Measurements from ENCODE around the gene SNX25.
"Not testable (repeated sequence)": the region's sequence is repeated elsewhere in the genome, so short reads cannot be mapped to it uniquely, and the experiment has no call there.

Gene SNX25

GRCh38 chr4:185205073-185205472 is 4.3 kb upstream of the SNX25 start:
- DNase-seq: not testable (repeated sequence)

- no peak for DNase-seq
These were observed 3.6 kb upstream of the SNX25 start for GRCh38 chr4:185205697-185206342.

GRCh38 chr4:185207466-185207865 is 1.9 kb upstream of the SNX25 start:
- DNase-seq: no peak

GRCh38 chr4:185209852-185210101 is 379 bp downstream of the SNX25 start:
- DNase-seq: not testable (repeated sequence)

- no peak for DNase-seq
These were observed 944 bp downstream of the SNX25 start for GRCh38 chr4:185210102-185210981.

- no peak for DNase-seq
These were observed 1.6 kb downstream of the SNX25 start for GRCh38 chr4:185211035-185211434.

GRCh38 chr4:185211641-185212040 is 2.2 kb downstream of the SNX25 start:
- no peak for DNase-seq

GRCh38 chr4:185212581-185212980 is 3.2 kb downstream of the SNX25 start:
- DNase-seq: no peak

- no peak for DNase-seq
These were observed 4.5 kb downstream of the SNX25 start for GRCh38 chr4:185213877-185214276.

- DNase-seq: no peak
These were observed 5.9 kb downstream of the SNX25 start for GRCh38 chr4:185215261-185215660.

- DNase-seq: no peak
These were observed 8.1 kb downstream of the SNX25 start for GRCh38 chr4:185217408-185217975.

GRCh38 chr4:185218312-185218711 is 8.9 kb downstream of the SNX25 start:
- no peak for DNase-seq

GRCh38 chr4:185219551-185220344 is 10.3 kb downstream of the SNX25 start:
- no peak for DNase-seq

GRCh38 chr4:185221491-185221890 is 12.1 kb downstream of the SNX25 start:
- no peak for DNase-seq

GRCh38 chr4:185221912-185222311 is 12.5 kb downstream of the SNX25 start:
- no peak for DNase-seq

GRCh38 chr4:185222598-185222997 is 13.2 kb downstream of the SNX25 start:
- DNase-seq: no peak

- no peak for DNase-seq
These were observed 15.2 kb downstream of the SNX25 start for GRCh38 chr4:185224597-185224996.

- no peak for DNase-seq
These were observed 16.5 kb downstream of the SNX25 start for GRCh38 chr4:185225940-185226339.

GRCh38 chr4:185227131-185227551 is 17.7 kb downstream of the SNX25 start:
- DNase-seq: no peak

GRCh38 chr4:185227713-185228278 is 18.4 kb downstream of the SNX25 start:
- no peak for DNase-seq

GRCh38 chr4:185229021-185229818 is 19.8 kb downstream of the SNX25 start:
- no peak for DNase-seq

GRCh38 chr4:185232370-185232769 is 23.0 kb downstream of the SNX25 start:
- DNase-seq: no peak
